ENCODE measurements around the gene CFAP410.

GRCh38 chr21:44366586-44367211 lies 27.5 kb upstream of the CFAP410 start:
- TF ChIP-seq FOXJ3 (CRISPR knock-in tag; IDR thresholded peaks at IDR 0.05) (no peak), POLR2AphosphoS5 (IDR thresholded peaks at IDR 0.05; ENCODE audit: low read depth, low read length) (no peak), EP300 (IDR thresholded peaks at IDR 0.05; ENCODE audit: borderline replicate concordance in 1 of 2, low read depth in 1 of 2, low read length in 1 of 2) (no peak), TAF1 (IDR thresholded peaks at IDR 0.05; ENCODE audit: borderline replicate concordance, low read depth, low read length) (no peak), RAD21 (IDR thresholded peaks at IDR 0.05; ENCODE audit: low read length) (no peak), EZH2phosphoT487 (IDR thresholded peaks at IDR 0.05; ENCODE audit: borderline replicate concordance, low read depth) (no peak), CTCF (IDR thresholded peaks at IDR 0.05) (no peak)
